ENCODE measurements around the gene ENDOD1. TPM values are rescaled to one million over a fixed set of nuclear protein-coding genes. Genes with fewer than 3 reads are reported as not detected.

The ENDOD1 gene
- polyA plus RNA-seq, 4 donors = 17.3 to 23.7 (median 19.5) TPM

- no peak for DNase-seq (ENCODE audit: low read depth in 4 of 4, low spot score in 2 of 4)
Observed at GRCh38 chr11:95140397-95141033, 50.9 kb downstream of the ENDOD1 start.

GRCh38 chr11:95142431-95142830 lies 52.8 kb downstream of the ENDOD1 start:
- no peak for DNase-seq (ENCODE audit: low read depth in 4 of 4, low spot score in 2 of 4)

DNA sequence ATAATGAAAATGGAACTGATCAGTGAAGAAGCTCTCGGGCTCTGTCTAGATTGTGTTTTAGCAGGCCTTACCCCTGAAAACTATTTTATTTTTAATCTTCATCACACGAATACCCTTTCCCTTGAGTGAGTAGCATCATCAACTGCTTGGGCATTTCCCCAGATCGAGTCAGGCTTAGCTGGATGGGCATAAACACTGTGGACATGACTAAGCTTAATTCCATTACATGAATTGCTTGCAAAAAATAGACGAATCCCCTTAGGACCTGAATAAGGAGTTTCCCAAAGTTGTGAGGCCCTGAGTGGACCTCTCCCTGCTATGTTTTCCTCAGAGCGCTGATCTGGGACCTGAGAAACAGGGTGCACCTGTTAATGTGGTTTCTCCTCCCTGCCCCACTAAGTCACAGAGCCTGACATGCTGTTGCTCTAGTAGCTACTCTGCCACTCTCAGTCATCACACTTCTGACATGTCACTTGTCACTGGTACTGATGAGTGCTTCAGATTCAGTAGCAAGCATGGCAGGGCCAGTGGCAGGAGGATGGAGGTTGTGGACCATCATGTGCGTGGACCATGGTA lies 53.5 kb downstream of the ENDOD1 start:
- DNase-seq (ENCODE audit: low read depth in 4 of 4, low spot score in 2 of 4) = no peak

DNA sequence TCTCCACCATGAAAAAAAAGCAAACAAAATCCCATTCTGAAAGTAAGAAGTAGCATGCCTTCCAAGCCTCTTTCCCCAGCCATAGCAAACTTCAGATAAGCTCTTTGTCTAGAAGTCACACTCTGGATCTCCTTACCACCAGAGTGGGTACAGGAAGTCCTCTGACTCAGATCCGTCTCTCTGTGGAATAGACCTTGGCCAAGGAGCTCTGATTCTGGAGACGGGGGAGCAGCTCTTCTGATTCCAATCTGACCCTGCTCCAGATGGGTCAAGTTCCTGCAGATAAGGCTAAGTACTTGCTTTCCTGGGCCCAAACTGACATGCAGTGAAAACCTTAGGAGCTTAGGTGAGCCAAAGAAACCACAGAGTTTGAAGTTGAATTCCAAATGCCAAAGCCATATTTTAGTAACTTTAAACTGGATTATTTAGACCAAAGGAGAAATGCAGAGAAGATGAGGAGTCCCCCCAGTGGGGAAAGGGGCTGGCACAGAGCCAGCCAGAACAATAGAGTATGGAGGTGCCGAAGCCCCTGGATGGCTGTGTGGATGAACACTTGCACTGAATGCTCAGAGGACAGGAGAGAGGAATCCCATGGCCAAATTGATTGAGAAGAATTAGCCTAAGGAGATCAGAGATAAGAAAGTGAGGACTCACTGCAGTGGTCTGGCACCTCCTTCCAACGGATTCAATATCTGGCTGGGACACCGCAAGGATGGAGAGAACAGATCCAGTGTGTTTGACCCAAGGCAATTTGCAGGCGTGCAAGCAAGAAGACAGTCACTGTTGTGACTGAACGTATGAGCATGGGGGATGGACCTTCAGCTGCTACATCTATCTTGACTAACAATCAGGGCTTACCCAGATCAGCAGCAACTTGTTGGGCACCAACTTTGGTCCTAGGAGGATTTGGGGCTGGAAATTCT lies 54.9 kb downstream of the ENDOD1 start:
- no peak for DNase-seq (ENCODE audit: low read depth in 4 of 4, low spot score in 2 of 4)

DNA sequence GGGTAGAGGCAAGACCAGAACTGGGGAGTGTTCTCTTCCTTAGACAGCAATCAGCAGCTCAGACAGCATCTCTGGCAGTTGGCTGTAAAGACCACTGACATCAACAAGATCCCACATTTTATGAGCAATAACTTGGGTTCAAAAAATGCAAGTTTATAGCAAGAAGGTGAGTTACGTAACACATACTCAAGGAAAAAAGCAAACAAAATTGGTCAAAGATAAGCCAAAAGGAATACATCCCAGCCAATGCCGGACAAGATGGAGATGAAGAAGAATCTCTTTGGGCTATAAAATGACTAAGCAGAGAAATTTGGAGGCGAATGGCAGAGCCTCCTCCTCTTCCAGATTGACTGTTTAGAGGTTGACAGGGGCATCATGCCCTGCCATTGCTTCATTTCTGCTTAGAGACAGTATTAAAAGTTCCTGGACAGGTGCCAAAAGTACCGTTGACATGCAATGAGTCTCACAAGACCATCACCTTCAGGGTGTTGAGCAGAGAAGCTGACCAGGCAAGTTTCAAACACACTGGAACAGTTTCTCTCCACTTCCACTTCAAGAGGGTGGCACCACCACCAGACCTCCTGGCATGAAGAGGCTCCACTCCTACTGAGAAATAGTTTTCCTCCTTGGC lies 55.9 kb downstream of the ENDOD1 start:
- DNase-seq (ENCODE audit: low read depth in 4 of 4, low spot score in 2 of 4) = no peak

- DNase-seq (ENCODE audit: low read depth in 4 of 4, low spot score in 2 of 4) = no peak
Observed at GRCh38 chr11:95147364-95147905, 57.8 kb downstream of the ENDOD1 start.

- no peak for DNase-seq (ENCODE audit: low read depth in 4 of 4, low spot score in 2 of 4)
Observed at GRCh38 chr11:95148406-95148805, 58.8 kb downstream of the ENDOD1 start.

DNA sequence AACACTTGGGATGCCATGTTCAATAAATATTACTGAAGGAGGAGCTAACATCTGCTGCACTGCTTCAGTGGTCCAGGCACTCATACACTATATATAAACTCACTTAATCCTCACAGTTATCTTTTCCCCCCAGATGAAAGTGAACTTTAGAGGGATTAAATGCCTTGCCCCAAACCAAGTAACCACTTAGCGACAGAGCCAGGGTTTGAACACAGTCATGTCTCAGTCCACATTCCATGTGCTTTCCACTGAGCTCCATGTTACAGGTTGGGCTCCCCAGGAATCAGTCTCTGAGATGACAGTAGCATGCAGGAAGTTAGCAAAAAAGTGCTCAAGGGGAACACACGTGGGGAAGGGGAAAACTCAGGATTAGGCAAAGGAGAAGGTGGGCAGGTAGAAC lies 59.3 kb downstream of the ENDOD1 start:
- no peak for DNase-seq (ENCODE audit: low read depth in 4 of 4, low spot score in 2 of 4)

DNA sequence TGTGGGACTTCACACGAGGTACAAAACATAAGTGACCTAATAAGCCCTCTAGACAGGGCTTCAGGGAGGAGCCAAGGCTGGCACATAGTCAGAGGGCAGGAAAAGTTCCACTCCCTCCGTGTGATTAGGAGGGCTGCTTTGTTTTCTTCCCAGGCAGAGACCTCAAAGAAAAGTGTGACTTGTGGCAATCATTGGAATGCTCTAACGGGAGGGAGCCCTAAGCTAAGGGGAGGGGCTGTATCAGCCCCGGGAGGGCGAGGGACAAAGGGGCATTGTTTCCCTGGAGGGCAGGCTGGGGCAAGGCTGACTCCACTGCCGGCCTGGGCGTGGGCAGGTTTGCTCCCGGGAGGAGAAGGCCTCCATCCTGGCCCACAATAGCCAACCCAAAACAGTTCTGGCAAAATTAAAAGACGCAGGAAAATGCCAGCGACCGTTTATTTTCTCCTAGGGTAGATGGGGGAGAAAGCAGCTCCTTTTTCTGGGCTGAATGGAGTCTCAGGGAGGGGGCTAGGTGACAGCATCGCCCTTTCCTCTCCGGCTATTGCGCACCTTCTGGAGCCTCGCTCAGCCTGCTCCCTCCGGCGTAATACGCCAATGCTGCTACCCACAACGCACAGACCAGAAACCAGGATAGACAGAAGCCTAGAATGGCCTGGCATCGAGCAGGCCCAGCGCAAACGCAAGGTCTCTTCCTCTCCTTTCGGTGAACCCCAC lies 60.2 kb downstream of the ENDOD1 start:
- peak in 2 of 4 donors; percentile 7 to 39 for DNase-seq (ENCODE audit: low read depth in 4 of 4, low spot score in 2 of 4)

GRCh38 chr11:95150956-95151684 lies 61.5 kb downstream of the ENDOD1 start:
- DNase-seq (ENCODE audit: low read depth in 4 of 4, low spot score in 2 of 4) = peak; percentile 82 to 91 (median 86)

GRCh38 chr11:95152876-95153856 lies 63.5 kb downstream of the ENDOD1 start:
- no peak for DNase-seq (ENCODE audit: low read depth in 4 of 4, low spot score in 2 of 4)

GRCh38 chr11:95153857-95154246 lies 64.2 kb downstream of the ENDOD1 start:
- DNase-seq (ENCODE audit: low read depth in 4 of 4, low spot score in 2 of 4) = no peak

DNA sequence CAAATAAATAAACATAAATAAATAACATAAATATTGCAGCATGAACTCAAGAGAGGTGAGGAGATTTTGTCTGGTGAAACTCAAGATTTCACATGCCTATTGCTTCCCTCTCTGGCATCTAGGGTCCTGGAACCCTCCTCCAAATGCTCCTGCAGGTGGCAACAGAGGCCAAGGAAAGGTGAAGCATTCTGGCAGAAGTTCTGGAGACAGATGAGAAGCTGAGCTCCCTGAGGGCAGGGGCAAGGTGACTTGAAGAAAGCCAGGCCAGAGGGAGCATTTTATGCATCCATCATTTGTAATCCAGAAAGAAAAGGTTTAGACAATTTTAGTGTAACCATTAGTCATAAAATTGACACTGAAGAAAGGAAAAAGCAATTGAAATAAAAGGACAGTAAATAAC lies 64.9 kb downstream of the ENDOD1 start:
- DNase-seq (ENCODE audit: low read depth in 4 of 4, low spot score in 2 of 4) = peak in 1 of 4 donors; percentile 52

- no peak for DNase-seq (ENCODE audit: low read depth in 4 of 4, low spot score in 2 of 4)
Observed at GRCh38 chr11:95155385-95155784, 65.7 kb downstream of the ENDOD1 start.

DNA sequence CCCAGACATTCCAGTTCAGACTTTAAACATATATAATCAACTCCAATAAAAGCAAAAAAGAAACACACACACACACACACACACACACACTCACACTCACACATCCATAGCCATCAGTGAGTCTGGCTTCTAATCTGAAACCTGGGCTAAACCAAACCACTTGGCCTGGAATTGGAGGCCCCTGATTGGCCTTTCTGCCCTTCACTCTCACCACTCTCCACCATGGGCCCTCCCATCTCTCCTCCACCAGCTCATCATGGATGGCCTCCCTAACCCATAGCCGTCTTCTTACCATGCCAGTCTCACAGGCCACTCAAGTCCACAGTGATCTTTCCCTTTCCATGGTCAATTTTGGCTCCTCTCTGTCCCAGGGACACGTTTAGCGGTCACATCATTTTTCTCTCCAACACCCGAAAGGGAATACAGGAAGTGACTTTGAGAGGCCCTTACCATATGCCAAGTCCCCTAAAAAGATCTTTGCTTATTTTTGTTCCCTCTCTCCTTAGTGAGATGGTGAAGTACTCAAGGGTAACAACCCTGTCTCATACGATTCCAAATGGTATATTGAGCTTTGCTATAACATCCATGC lies 66.6 kb downstream of the ENDOD1 start:
- no peak for DNase-seq (ENCODE audit: low read depth in 4 of 4, low spot score in 2 of 4)

DNA sequence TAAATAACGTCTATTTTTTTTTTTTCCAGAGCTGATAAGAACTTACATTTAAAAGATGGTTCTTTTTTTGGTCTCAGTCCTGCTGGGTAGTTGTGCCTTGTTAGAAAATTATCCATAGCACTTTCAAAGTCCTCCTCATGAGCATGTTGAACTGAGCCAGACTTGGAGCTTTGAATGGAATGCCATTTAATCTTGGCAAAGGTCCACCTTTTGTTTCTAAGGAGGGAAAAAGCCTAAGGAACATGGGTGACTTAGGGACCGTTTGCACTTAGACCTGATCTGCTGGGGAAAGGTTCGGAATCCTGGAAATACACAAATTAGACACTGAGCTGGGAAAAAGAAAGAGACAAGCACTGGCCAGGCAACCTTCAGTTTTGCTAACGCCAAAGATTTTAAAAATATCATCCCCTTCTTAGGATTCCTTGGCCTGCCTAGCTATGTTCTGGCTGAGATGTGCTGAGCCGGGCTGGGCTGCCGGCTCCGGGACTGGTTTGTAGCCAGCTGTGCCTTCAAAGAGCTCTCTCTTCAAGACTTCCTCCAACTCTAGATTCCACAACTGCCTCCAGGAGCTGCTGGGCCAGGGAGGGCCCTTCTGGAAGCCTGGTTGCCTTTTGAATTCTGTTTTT lies 67.4 kb downstream of the ENDOD1 start:
- DNase-seq (ENCODE audit: low read depth in 4 of 4, low spot score in 2 of 4) = peak in 1 of 4 donors; percentile 9

DNA sequence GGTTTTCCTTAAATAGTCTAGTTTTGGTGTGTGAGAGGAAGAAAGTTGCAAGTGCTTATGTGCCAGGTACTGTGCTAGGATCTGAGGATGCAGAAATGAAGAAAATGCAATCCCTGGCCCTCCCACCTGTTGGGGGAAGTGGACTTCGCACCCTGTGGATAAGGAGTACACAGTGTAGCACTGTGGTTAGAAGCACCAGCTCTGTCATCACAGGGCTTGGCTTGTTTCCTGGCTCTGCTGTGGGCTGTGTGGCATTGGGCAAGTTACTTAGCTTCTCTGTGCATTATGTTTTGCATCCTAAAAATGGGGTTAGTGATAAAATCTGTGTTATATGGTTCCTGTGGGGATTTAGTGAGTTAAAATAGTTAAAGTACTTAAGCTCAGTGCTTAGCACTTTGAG lies 68.2 kb downstream of the ENDOD1 start:
- DNase-seq (ENCODE audit: low read depth in 4 of 4, low spot score in 2 of 4) = no peak

DNA sequence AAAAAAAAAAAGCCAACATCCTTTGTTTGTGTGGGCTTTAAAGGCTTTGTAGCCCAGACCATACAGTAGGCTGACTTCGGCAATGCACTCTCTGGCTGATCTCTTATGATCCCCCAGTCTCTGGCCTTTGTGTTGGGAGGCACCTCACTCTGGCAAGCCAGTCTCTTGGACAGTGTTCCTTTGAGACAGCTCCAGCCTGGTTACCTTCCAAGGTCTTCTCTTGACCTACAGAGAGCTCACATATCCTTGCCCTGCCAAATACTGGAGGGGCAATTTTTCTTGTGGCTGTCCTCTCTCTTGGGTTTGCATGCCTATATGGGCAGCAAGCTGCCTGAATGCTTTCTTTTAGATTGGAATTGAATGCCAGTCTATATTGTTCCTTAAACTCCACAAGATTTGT lies 71.6 kb downstream of the ENDOD1 start:
- DNase-seq (ENCODE audit: low read depth in 4 of 4, low spot score in 2 of 4) = no peak
